Keratinocyte (primary cell): ENCODE data around the gene OTOG.

Source experiments
- CTCF ChIP-seq, 3 experiments: IDR thresholded peaks in 1 of 3; conservative IDR thresholded peaks in 1 of 3; optimal IDR thresholded peaks in 1 of 3; 2 replicates in 2 of 3; 3 replicates in 1 of 3; pipeline versions ENCODE3 to v1.5.1; 2011; ENCODE audit warnings: low read length in 3 of 3, mild to moderate bottlenecking in 3 of 3, moderate library complexity in 2 of 3, control low read depth in 1 of 3, inconsistent platforms in 1 of 3; ENCODE audit not compliant: insufficient read depth in 2 of 3; ENCODE audit errors: extremely low read depth in 1 of 3
- EZH2 ChIP-seq: IDR thresholded peaks from one replicate; pipeline ENCODE4 v1.6.1; 2012; ENCODE audit warnings: inconsistent platforms, mild to moderate bottlenecking, low read length, moderate library complexity

- TF ChIP-seq CTCF (optimal IDR thresholded peaks at IDR 0.05 in 1 of 3, IDR thresholded peaks at IDR 0.05 in 1 of 3, conservative IDR thresholded peaks at IDR 0.05 in 1 of 3; ENCODE audit: extremely low read depth in 1 of 3, insufficient read depth in 2 of 3, low read length in 3 of 3), result no peak
- TF ChIP-seq EZH2, result no peak
Observed at GRCh38 chr11:17653611-17654010, 106.6 kb downstream of the OTOG start.
